ENCODE data around the gene OBSL1. TPM values are rescaled to one million over a fixed set of nuclear protein-coding genes. Genes with fewer than 3 reads are reported as not detected.

Gene OBSL1
- total and polyA plus RNA-seq, 2 of the 4 experiments (the other 2 are of a cell fraction) = 21.5 to 51.2 TPM

DNA sequence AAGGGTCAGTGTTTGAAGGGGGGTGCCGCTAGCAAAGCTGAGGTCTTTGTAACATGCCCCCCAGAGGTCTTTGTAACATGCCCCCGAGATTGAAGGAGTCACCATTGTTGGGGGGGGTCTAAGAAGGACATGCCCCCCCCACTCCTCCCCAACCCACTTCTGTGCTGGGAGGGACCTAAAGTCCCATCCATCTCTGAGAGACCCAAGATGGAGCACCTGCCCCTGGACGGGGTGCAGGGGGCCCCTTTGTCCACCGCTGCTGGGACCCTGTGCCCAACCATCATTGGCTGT, 63.0 kb downstream of the OBSL1 start:
- Histone ChIP-seq H3K9me1 (ENCODE audit: insufficient read depth, low read length) (no peaks in the 10 kb centered on the region), H3K56ac (ENCODE audit: extremely low read depth, insufficient read depth, low read length) (no peak overlapping the region), H3K14ac (replicated peaks; ENCODE audit: low read depth, low read length) (no peak overlapping the region), H4K91ac (ENCODE audit: insufficient read depth, low read depth, low read length) (no peak overlapping the region), H4K5ac (ENCODE audit: low read depth, low read length) (no peak overlapping the region), H3K4ac (ENCODE audit: low read depth, low read length) (no peak overlapping the region), H3K79me1 (ENCODE audit: low read depth in 1 of 2, low read length in 2 of 2) (no peaks in the 10 kb centered on the region; a peak in 1 of 4 replicates), H2AK5ac (ENCODE audit: low read depth, low read length) (no peak overlapping the region), H3K27me3 (ENCODE audit: control insufficient read depth, insufficient read depth, low read length) (peaks cover 30% of the 10 kb centered on the region), H4K20me1 (ENCODE audit: insufficient read depth, low read length) (no peaks in the 10 kb centered on the region), H3K9ac (ENCODE audit: low read depth, low read length) (no peak overlapping the region), H3K9me3 (ENCODE audit: control insufficient read depth, insufficient read depth, low read length) (no peaks in the 10 kb centered on the region), H3K4me2 (ENCODE audit: low read depth, low read length) (no peak overlapping the region), H2BK20ac (ENCODE audit: low read depth, low read length) (no peak overlapping the region), H4K8ac (ENCODE audit: low read depth in 2 of 2, low read length in 2 of 2) (no peak overlapping the region), H3K36me3 (ENCODE audit: control insufficient read depth, insufficient read depth, low read length) (peaks cover 37% of the 10 kb centered on the region), H3K27ac (ENCODE audit: insufficient read depth, low read length) (no peak overlapping the region), H2BK15ac (ENCODE audit: low read depth, low read length) (no peak overlapping the region), H3K4me3 (ENCODE audit: insufficient read depth, low read depth, low read length) (no peak overlapping the region), H3K18ac (ENCODE audit: low read depth, low read length) (no peak overlapping the region), H3K4me1 (ENCODE audit: control insufficient read depth, insufficient read depth, low read length) (0 out of 2 replicates have a peak, but pooled peaks cover 4% of the 10 kb centered on the region), H2BK120ac (ENCODE audit: low read depth, low read length) (no peak overlapping the region), H2AFZ (replicated peaks; ENCODE audit: low read length, poor library complexity) (no peak overlapping the region), H3K23ac (ENCODE audit: low read depth, low read length) (no peak overlapping the region), H2BK5ac (ENCODE audit: low read depth, low read length, poor library complexity, severe bottlenecking) (no peak overlapping the region), H2AK9ac (replicated peaks; ENCODE audit: low read depth, low read length, poor library complexity) (no peak overlapping the region)
- TF ChIP-seq POLR2A (IDR thresholded peaks at IDR 0.05; ENCODE audit: low read depth, low read length) (no peak), CHD1 (IDR thresholded peaks at IDR 0.05; ENCODE audit: low read depth, low read length) (no peak)
- BruUV-seq (replicated peaks) = no TSS peak
- intact Hi-C loops (cut with micrococcal nuclease) (no loop called here), dilution Hi-C loops (cut with HindIII; ENCODE audit: low sequenced_read_pairs, unreplicated experiment) (no loop called here), in situ Hi-C loops (cut with MboI; ENCODE audit: low sequenced_read_pairs) (no loop called here)
- ATAC-seq (ENCODE audit: low read depth) (no peak), DNase-seq (no peak)
- POLR2A ChIA-PET (ENCODE audit: unreplicated experiment) = interaction anchor here (0.8 kb wide), 1 partner anchor 9 kb away, joined by 3 read pairs; the partner anchor contains the start of gene GMPPA
- CTCF ChIA-PET = interaction anchor here (1.4 kb wide), 1 partner anchor 13 kb away, joined by 5 read pairs; no protein-coding TSS in a partner anchor
- WGBS, 2 experiments (ENCODE audit: extremely low coverage in 2 of 2, insufficient read length in 1 of 2) = no CpG with 5 or more reads among the region's 4 CpGs
